NCI-H460 (cell line): ENCODE measurements around the gene EHBP1. TPM values are rescaled to one million over a fixed set of nuclear protein-coding genes. Genes with fewer than 3 reads are reported as not detected.

Experiments used
- small RNA-seq, 2 experiments: library from RNA; depleted of rRNA; stranded (forward); fragments of <200 nt; gene quantifications; one replicate each; pipeline ENCODE3, GENCODE V24; 2014
- total RNA-seq: library from RNA; depleted of rRNA; stranded (reverse); fragments of >200 nt; shearing (Covaris generic); gene quantifications from 2 replicates; pipeline ENCODE4 v1.2.3, GENCODE V29; 2014; rRNA removed

The EHBP1 gene
- total RNA-seq, 1 experiment from 2014 or later = 22.6 TPM

Small RNA genes lying within 50 kb of the gene (small RNA-seq; reads per million reads assigned to genes)
- 0 reads per million in 2 experiments for gene RF00019

Other genes with a start within 250 kb of the EHBP1 start
- 3.0 and 5.4 TPM in 2 replicates for gene TMEM17, start 199.5 kb upstream of the EHBP1 start, total RNA-seq